Measurements from ENCODE around the gene LCORL. TPM values are rescaled to one million over a fixed set of nuclear protein-coding genes. Genes with fewer than 3 reads are reported as not detected.
"Not testable (repeated sequence)": the region's sequence is repeated elsewhere in the genome, so short reads cannot be mapped to it uniquely, and the experiment has no call there.

Gene LCORL
- polyA plus RNA-seq, 4 donors = 4.2 to 23.2 (median 9.5) TPM

- H3K9me3 ChIP-seq (ENCODE audit: control insufficient read depth in 2 of 2, insufficient read depth in 1 of 2, low read depth in 1 of 2, low read length in 1 of 2) = no peaks in the 10 kb centered on the region
- H3K36me3 ChIP-seq (ENCODE audit: control insufficient read depth in 3 of 3, insufficient read depth in 2 of 3, low read depth in 1 of 3, low read length in 3 of 3) = no peaks in the 10 kb centered on the region
- no peak overlapping the region for H3K27ac ChIP-seq (ENCODE audit: low read depth in 1 of 3, low read length in 2 of 3)
- H3K4me3 ChIP-seq (ENCODE audit: low read depth in 1 of 3, low read length in 3 of 3) = no peak overlapping the region
- DNase-seq (no peak), FAIRE-seq (no peak)
- 93 to 98% (median 94%) methylated on average over 2 of the region's 2 CpGs for WGBS, 3 donors
- H3K4me1 ChIP-seq (ENCODE audit: control insufficient read depth in 3 of 3, insufficient read depth in 2 of 3, low read depth in 1 of 3, low read length in 2 of 3) = no peaks in the 10 kb centered on the region
- H3K27me3 ChIP-seq (ENCODE audit: control insufficient read depth in 3 of 3, insufficient read depth in 3 of 3, low read length in 3 of 3) = peaks cover 0 to 4% (median 0%) of the 10 kb centered on the region in 3 donors
Measured at GRCh38 chr4:18051281-18051680, 29.7 kb upstream of the LCORL start.

GRCh38 chr4:18050448-18050847, 28.9 kb upstream of the LCORL start:
- no peaks in the 10 kb centered on the region for H3K36me3 ChIP-seq (ENCODE audit: control insufficient read depth in 3 of 3, insufficient read depth in 2 of 3, low read depth in 1 of 3, low read length in 3 of 3)

GRCh38 chr4:18049446-18049845, 27.9 kb upstream of the LCORL start:
- no peak for DNase-seq
- FAIRE-seq = no peak
- no peak overlapping the region for H3K27ac ChIP-seq (ENCODE audit: low read depth in 1 of 3, low read length in 2 of 3)
- no peaks in the 10 kb centered on the region for H3K9me3 ChIP-seq (ENCODE audit: control insufficient read depth in 2 of 2, insufficient read depth in 1 of 2, low read depth in 1 of 2, low read length in 1 of 2)
- no peaks in the 10 kb centered on the region for H3K36me3 ChIP-seq (ENCODE audit: control insufficient read depth in 3 of 3, insufficient read depth in 2 of 3, low read depth in 1 of 3, low read length in 3 of 3)
- 79 to 86% (median 79%) methylated on average over 3 of the region's 3 CpGs for WGBS, 3 donors
- H3K27me3 ChIP-seq (ENCODE audit: control insufficient read depth in 3 of 3, insufficient read depth in 3 of 3, low read length in 3 of 3) = no peaks in the 10 kb centered on the region
- H3K4me3 ChIP-seq (ENCODE audit: low read depth in 1 of 3, low read length in 3 of 3) = no peak overlapping the region
- H3K4me1 ChIP-seq (ENCODE audit: control insufficient read depth in 3 of 3, insufficient read depth in 2 of 3, low read depth in 1 of 3, low read length in 2 of 3) = no peaks in the 10 kb centered on the region

More at GRCh38 chr4:18050448-18050847, 28.9 kb upstream of the LCORL start:
- FAIRE-seq = no peak
- WGBS, 3 donors = 89 to 93% (median 92%) methylated on average over 6 of the region's 6 CpGs
- H3K27ac ChIP-seq (ENCODE audit: low read depth in 1 of 3, low read length in 2 of 3) = no peak overlapping the region
- H3K27me3 ChIP-seq (ENCODE audit: control insufficient read depth in 3 of 3, insufficient read depth in 3 of 3, low read length in 3 of 3) = peaks cover 0 to under 1% (median 0%) of the 10 kb centered on the region in 3 donors
- no peak for DNase-seq
- H3K9me3 ChIP-seq (ENCODE audit: control insufficient read depth in 2 of 2, insufficient read depth in 1 of 2, low read depth in 1 of 2, low read length in 1 of 2) = no peaks in the 10 kb centered on the region
- H3K4me3 ChIP-seq (ENCODE audit: low read depth in 1 of 3, low read length in 3 of 3) = no peak overlapping the region
- H3K4me1 ChIP-seq (ENCODE audit: control insufficient read depth in 3 of 3, insufficient read depth in 2 of 3, low read depth in 1 of 3, low read length in 2 of 3) = no peaks in the 10 kb centered on the region

- no peaks in the 10 kb centered on the region for H3K27me3 ChIP-seq (ENCODE audit: control insufficient read depth in 3 of 3, insufficient read depth in 3 of 3, low read length in 3 of 3)
- H3K4me3 ChIP-seq (ENCODE audit: low read depth in 1 of 3, low read length in 3 of 3) = no peak overlapping the region
- no peak for DNase-seq
- 51 to 60% (median 54%) methylated on average over 2 of the region's 2 CpGs for WGBS, 3 donors
- no peak overlapping the region for H3K27ac ChIP-seq (ENCODE audit: low read depth in 1 of 3, low read length in 2 of 3)
- no peak for FAIRE-seq
- no peaks in the 10 kb centered on the region for H3K4me1 ChIP-seq (ENCODE audit: control insufficient read depth in 3 of 3, insufficient read depth in 2 of 3, low read depth in 1 of 3, low read length in 2 of 3)
- no peaks in the 10 kb centered on the region for H3K9me3 ChIP-seq (ENCODE audit: control insufficient read depth in 2 of 2, insufficient read depth in 1 of 2, low read depth in 1 of 2, low read length in 1 of 2)
- H3K36me3 ChIP-seq (ENCODE audit: control insufficient read depth in 3 of 3, insufficient read depth in 2 of 3, low read depth in 1 of 3, low read length in 3 of 3) = no peaks in the 10 kb centered on the region
Measured at GRCh38 chr4:18042754-18043153, 21.2 kb upstream of the LCORL start.

GRCh38 chr4:18042012-18042411, 20.5 kb upstream of the LCORL start:
- FAIRE-seq (no peak), DNase-seq (no peak)
- Histone ChIP-seq H3K36me3 (ENCODE audit: control insufficient read depth in 3 of 3, insufficient read depth in 2 of 3, low read depth in 1 of 3, low read length in 3 of 3) (no peaks in the 10 kb centered on the region), H3K27ac (ENCODE audit: low read depth in 1 of 3, low read length in 2 of 3) (no peak overlapping the region), H3K4me3 (ENCODE audit: low read depth in 1 of 3, low read length in 3 of 3) (no peak overlapping the region), H3K27me3 (ENCODE audit: control insufficient read depth in 3 of 3, insufficient read depth in 3 of 3, low read length in 3 of 3) (no peaks in the 10 kb centered on the region), H3K4me1 (ENCODE audit: control insufficient read depth in 3 of 3, insufficient read depth in 2 of 3, low read depth in 1 of 3, low read length in 2 of 3) (no peaks in the 10 kb centered on the region), H3K9me3 (ENCODE audit: control insufficient read depth in 2 of 2, insufficient read depth in 1 of 2, low read depth in 1 of 2, low read length in 1 of 2) (no peaks in the 10 kb centered on the region)
- WGBS, 3 donors = 97 to 100% (median 98%) methylated on average over 1 of the region's 1 CpG

GRCh38 chr4:18041114-18041513, 19.6 kb upstream of the LCORL start:
- Histone ChIP-seq H3K4me3 (ENCODE audit: low read depth in 1 of 3, low read length in 3 of 3) (no peak overlapping the region), H3K4me1 (ENCODE audit: control insufficient read depth in 3 of 3, insufficient read depth in 2 of 3, low read depth in 1 of 3, low read length in 2 of 3) (no peaks in the 10 kb centered on the region), H3K9me3 (ENCODE audit: control insufficient read depth in 2 of 2, insufficient read depth in 1 of 2, low read depth in 1 of 2, low read length in 1 of 2) (no peaks in the 10 kb centered on the region), H3K36me3 (ENCODE audit: control insufficient read depth in 3 of 3, insufficient read depth in 2 of 3, low read depth in 1 of 3, low read length in 3 of 3) (no peaks in the 10 kb centered on the region), H3K27ac (ENCODE audit: low read depth in 1 of 3, low read length in 2 of 3) (no peak overlapping the region), H3K27me3 (ENCODE audit: control insufficient read depth in 3 of 3, insufficient read depth in 3 of 3, low read length in 3 of 3) (no peaks in the 10 kb centered on the region)
- DNase-seq (peak in 1 of 2 donors; percentile 17), FAIRE-seq (no peak)
- 94 to 95% (median 94%) methylated on average over 2 of the region's 2 CpGs for WGBS, 3 donors

GRCh38 chr4:18039113-18039512, 17.6 kb upstream of the LCORL start:
- DNase-seq (no peak), FAIRE-seq (no peak)
- no peaks in the 10 kb centered on the region for H3K36me3 ChIP-seq (ENCODE audit: control insufficient read depth in 3 of 3, insufficient read depth in 2 of 3, low read depth in 1 of 3, low read length in 3 of 3)
- no peak overlapping the region for H3K4me3 ChIP-seq (ENCODE audit: low read depth in 1 of 3, low read length in 3 of 3)
- H3K27me3 ChIP-seq (ENCODE audit: control insufficient read depth in 3 of 3, insufficient read depth in 3 of 3, low read length in 3 of 3) = no peaks in the 10 kb centered on the region
- no peaks in the 10 kb centered on the region for H3K9me3 ChIP-seq (ENCODE audit: control insufficient read depth in 2 of 2, insufficient read depth in 1 of 2, low read depth in 1 of 2, low read length in 1 of 2)
- WGBS, 3 donors = 85 to 87% (median 86%) methylated on average over 2 of the region's 2 CpGs
- H3K4me1 ChIP-seq (ENCODE audit: control insufficient read depth in 3 of 3, insufficient read depth in 2 of 3, low read depth in 1 of 3, low read length in 2 of 3) = no peaks in the 10 kb centered on the region
- H3K27ac ChIP-seq (ENCODE audit: low read depth in 1 of 3, low read length in 2 of 3) = no peak overlapping the region

GRCh38 chr4:18036369-18036768, 14.8 kb upstream of the LCORL start:
- H3K36me3 ChIP-seq (ENCODE audit: control insufficient read depth in 3 of 3, insufficient read depth in 2 of 3, low read depth in 1 of 3, low read length in 3 of 3); DNase-seq; H3K27ac ChIP-seq (ENCODE audit: low read depth in 1 of 3, low read length in 2 of 3); H3K9me3 ChIP-seq (ENCODE audit: control insufficient read depth in 2 of 2, insufficient read depth in 1 of 2, low read depth in 1 of 2, low read length in 1 of 2); H3K4me1 ChIP-seq (ENCODE audit: control insufficient read depth in 3 of 3, insufficient read depth in 2 of 3, low read depth in 1 of 3, low read length in 2 of 3); H3K27me3 ChIP-seq (ENCODE audit: control insufficient read depth in 3 of 3, insufficient read depth in 3 of 3, low read length in 3 of 3); FAIRE-seq; H3K4me3 ChIP-seq (ENCODE audit: low read depth in 1 of 3, low read length in 3 of 3): not testable (repeated sequence)
- 82 to 89% (median 85%) methylated on average over 10 of the region's 10 CpGs for WGBS, 3 donors

- FAIRE-seq (no peak), DNase-seq (no peak)
- WGBS, 3 donors = 88 to 90% (median 89%) methylated on average over 2 of the region's 2 CpGs
Measured at GRCh38 chr4:18034099-18034498, 12.5 kb upstream of the LCORL start.

More at GRCh38 chr4:18034099-18034498, 12.5 kb upstream of the LCORL start:
- no peaks in the 10 kb centered on the region for H3K36me3 ChIP-seq (ENCODE audit: control insufficient read depth in 3 of 3, insufficient read depth in 2 of 3, low read depth in 1 of 3, low read length in 3 of 3)
- H3K4me1 ChIP-seq (ENCODE audit: control insufficient read depth in 3 of 3, insufficient read depth in 2 of 3, low read depth in 1 of 3, low read length in 2 of 3) = no peaks in the 10 kb centered on the region
- H3K9me3 ChIP-seq (ENCODE audit: control insufficient read depth in 2 of 2, insufficient read depth in 1 of 2, low read depth in 1 of 2, low read length in 1 of 2) = no peaks in the 10 kb centered on the region
- H3K27me3 ChIP-seq (ENCODE audit: control insufficient read depth in 3 of 3, insufficient read depth in 3 of 3, low read length in 3 of 3) = peaks cover 0 to 2% (median 0%) of the 10 kb centered on the region in 3 donors
- H3K27ac ChIP-seq (ENCODE audit: low read depth in 1 of 3, low read length in 2 of 3) = no peak overlapping the region
- H3K4me3 ChIP-seq (ENCODE audit: low read depth in 1 of 3, low read length in 3 of 3) = no peak overlapping the region

Measured in small intestine (tissue), 7 donors.